Non-pigmented ciliary epithelial cell (primary cell): Measurements from ENCODE around the gene ITGA2.

Experiments used
- DNase-seq: peaks from one replicate; pipeline ENCODE4 v3.0.0-alpha.2; 2010; ENCODE audit warnings: low read depth

The ITGA2 gene

GRCh38 chr5:52988335-52989024 lies 672 bp upstream of the ITGA2 start:
- no peak for DNase-seq

- DNase-seq, result no peak
Measured at GRCh38 chr5:52989781-52990527, 802 bp downstream of the ITGA2 start.

- DNase-seq, result no peak
Measured at GRCh38 chr5:52990528-52990925, 1.4 kb downstream of the ITGA2 start.

GRCh38 chr5:52993367-52993766 lies 4.2 kb downstream of the ITGA2 start:
- no peak for DNase-seq

GRCh38 chr5:52994266-52994665 lies 5.1 kb downstream of the ITGA2 start:
- DNase-seq, result no peak

- DNase-seq, result no peak
Measured at GRCh38 chr5:52995095-52995494, 5.9 kb downstream of the ITGA2 start.

GRCh38 chr5:52995914-52996313 lies 6.8 kb downstream of the ITGA2 start:
- DNase-seq, result no peak

- no peak for DNase-seq
Measured at GRCh38 chr5:52996979-52997378, 7.8 kb downstream of the ITGA2 start.

GRCh38 chr5:52997424-52997823 lies 8.3 kb downstream of the ITGA2 start:
- no peak for DNase-seq

- no peak for DNase-seq
Measured at GRCh38 chr5:52998552-52999313, 9.6 kb downstream of the ITGA2 start.

GRCh38 chr5:52999344-52999949 lies 10.3 kb downstream of the ITGA2 start:
- DNase-seq, result no peak

GRCh38 chr5:53001541-53001940 lies 12.4 kb downstream of the ITGA2 start:
- no peak for DNase-seq

GRCh38 chr5:53002491-53002890 lies 13.3 kb downstream of the ITGA2 start:
- DNase-seq, result no peak

- DNase-seq, result no peak
Measured at GRCh38 chr5:53003144-53003543, 14.0 kb downstream of the ITGA2 start.

- DNase-seq, result no peak
Measured at GRCh38 chr5:53006911-53007890, 18.0 kb downstream of the ITGA2 start.

GRCh38 chr5:53008751-53009150 lies 19.6 kb downstream of the ITGA2 start:
- DNase-seq, result no peak

GRCh38 chr5:53009816-53010215 lies 20.7 kb downstream of the ITGA2 start:
- no peak for DNase-seq

GRCh38 chr5:53010814-53011213 lies 21.7 kb downstream of the ITGA2 start:
- no peak for DNase-seq

- DNase-seq, result no peak
Measured at GRCh38 chr5:53011233-53011632, 22.1 kb downstream of the ITGA2 start.

GRCh38 chr5:53013857-53014256 lies 24.7 kb downstream of the ITGA2 start:
- DNase-seq, result no peak

GRCh38 chr5:53017383-53017782 lies 28.2 kb downstream of the ITGA2 start:
- no peak for DNase-seq
